ENCODE measurements around the gene MOBP.

MOBP gene

GRCh38 chr3:39499651-39500273 lies 32.3 kb downstream of the MOBP start:
- DNase-seq = no peak

GRCh38 chr3:39501059-39501458 lies 33.6 kb downstream of the MOBP start:
- no peak for DNase-seq

- no peak for DNase-seq
These were observed 34.7 kb downstream of the MOBP start for GRCh38 chr3:39501968-39502837.

- no peak for DNase-seq
These were observed 35.3 kb downstream of the MOBP start for GRCh38 chr3:39502838-39503145.

- DNase-seq = no peak
These were observed 38.6 kb downstream of the MOBP start for GRCh38 chr3:39505866-39506742.

GRCh38 chr3:39506863-39507262 lies 39.4 kb downstream of the MOBP start:
- no peak for DNase-seq

GRCh38 chr3:39513791-39514369 lies 46.4 kb downstream of the MOBP start:
- DNase-seq = no peak

GRCh38 chr3:39515681-39516441 lies 48.4 kb downstream of the MOBP start:
- DNase-seq = no peak

- no peak for DNase-seq
These were observed 51.6 kb downstream of the MOBP start for GRCh38 chr3:39519103-39519502.

GRCh38 chr3:39519554-39520288 lies 52.2 kb downstream of the MOBP start:
- DNase-seq = no peak

- no peak for DNase-seq
These were observed 54.0 kb downstream of the MOBP start for GRCh38 chr3:39521456-39521855.

GRCh38 chr3:39524107-39524506 lies 56.6 kb downstream of the MOBP start:
- no peak for DNase-seq

- DNase-seq = no peak
These were observed 61.4 kb downstream of the MOBP start for GRCh38 chr3:39528844-39529243.

GRCh38 chr3:39529577-39529976 lies 62.1 kb downstream of the MOBP start:
- no peak for DNase-seq

- DNase-seq = no peak
These were observed 63.6 kb downstream of the MOBP start for GRCh38 chr3:39531066-39531465.

GRCh38 chr3:39531665-39532064 lies 64.2 kb downstream of the MOBP start:
- DNase-seq = no peak

GRCh38 chr3:39532777-39533176 lies 65.3 kb downstream of the MOBP start:
- no peak for DNase-seq

GRCh38 chr3:39533226-39533625 lies 65.7 kb downstream of the MOBP start:
- no peak for DNase-seq

- DNase-seq = no peak
These were observed 72.9 kb downstream of the MOBP start for GRCh38 chr3:39540162-39540921.

GRCh38 chr3:39541442-39541841 lies 74.0 kb downstream of the MOBP start:
- no peak for DNase-seq

GRCh38 chr3:39541917-39542329 lies 74.4 kb downstream of the MOBP start:
- no peak for DNase-seq
